Embryonic facial prominence (tissue), 1 donor: ENCODE data around the gene RAD54L.
"Not testable (repeated sequence)": the region's sequence is repeated elsewhere in the genome, so short reads cannot be mapped to it uniquely, and the experiment has no call there.

Experiments used
- DNase-seq: peaks from one replicate; pipeline ENCODE4 v3.0.0-alpha.2; 2016; ENCODE audit errors: extremely low spot score

The RAD54L gene

GRCh38 chr1:46247436-46248121 is at the start of gene RAD54L:
Gene RAD54L (plus strand): TSS chr1:46247763. CDS start chr1:46248406, 643 bp downstream.
- DNase-seq: peak; percentile 99

GRCh38 chr1:46197964-46198811 is 49.4 kb upstream of the RAD54L start, which contains the start of gene POMGNT1:
Gene POMGNT1 (minus strand): TSS chr1:46198434. CDS start chr1:46197821, 613 bp downstream.
- no peak for DNase-seq

- DNase-seq: no peak
Measured at GRCh38 chr1:46199233-46199749, 48.3 kb upstream of the RAD54L start.

GRCh38 chr1:46203738-46204405 is 43.7 kb upstream of the RAD54L start:
- DNase-seq: no peak

GRCh38 chr1:46204406-46204742 is 43.2 kb upstream of the RAD54L start:
- DNase-seq: no peak

GRCh38 chr1:46205141-46205540 is 42.4 kb upstream of the RAD54L start:
- no peak for DNase-seq

- no peak for DNase-seq
Measured at GRCh38 chr1:46205791-46206190, 41.8 kb upstream of the RAD54L start.

- DNase-seq: no peak
Measured at GRCh38 chr1:46206399-46206798, 41.2 kb upstream of the RAD54L start.

- DNase-seq: no peak
Measured at GRCh38 chr1:46210561-46210960, 37.0 kb upstream of the RAD54L start.

- no peak for DNase-seq
Measured at GRCh38 chr1:46211051-46211450, 36.5 kb upstream of the RAD54L start.

GRCh38 chr1:46215504-46215903 is 32.1 kb upstream of the RAD54L start:
- DNase-seq: no peak

GRCh38 chr1:46218443-46218842 is 29.1 kb upstream of the RAD54L start:
- peak; percentile 31 for DNase-seq

GRCh38 chr1:46219551-46220520 is 27.7 kb upstream of the RAD54L start:
- no peak for DNase-seq

GRCh38 chr1:46220808-46221207 is 26.8 kb upstream of the RAD54L start:
- no peak for DNase-seq

GRCh38 chr1:46221749-46222148 is 25.8 kb upstream of the RAD54L start:
- DNase-seq: no peak

- DNase-seq: not testable (repeated sequence)
Measured at GRCh38 chr1:46223055-46223454, 24.5 kb upstream of the RAD54L start.

- DNase-seq: peak; percentile 53
Measured at GRCh38 chr1:46223472-46223943, 24.1 kb upstream of the RAD54L start.

GRCh38 chr1:46224966-46225365 is 22.6 kb upstream of the RAD54L start:
- DNase-seq: no peak

GRCh38 chr1:46231231-46231630 is 16.3 kb upstream of the RAD54L start:
- DNase-seq: not testable (repeated sequence)

- DNase-seq: no peak
Measured at GRCh38 chr1:46236882-46237281, 10.7 kb upstream of the RAD54L start.

GRCh38 chr1:46238865-46239264 is 8.7 kb upstream of the RAD54L start:
- not testable (repeated sequence) for DNase-seq
